ENCODE data around the gene SHMT1.
"Not testable (repeated sequence)": the region's sequence is repeated elsewhere in the genome, so short reads cannot be mapped to it uniquely, and the experiment has no call there.

SHMT1 gene

GRCh38 chr17:18379246-18380146 is 16.1 kb upstream of the SHMT1 start:
- Histone ChIP-seq H3K27me3 (peaks cover 53% of the 10 kb centered on the region), H3K27ac (no peak overlapping the region), H3K36me3 (no peaks in the 10 kb centered on the region), H3K9me3 (no peaks in the 10 kb centered on the region), H3K4me1 (ENCODE audit: control insufficient read depth in 1 of 2, insufficient read depth in 1 of 2, low read depth in 1 of 2, low read length in 1 of 2) (peaks cover 12 to 17% of the 10 kb centered on the region in 2 experiments), H3K4me3 (ENCODE audit: low read depth in 1 of 2, low read length in 1 of 2) (no peak overlapping the region)
- no peak for TF ChIP-seq CTCF (IDR thresholded peaks at IDR 0.05)

GRCh38 chr17:18378614-18379013 is 15.3 kb upstream of the SHMT1 start:
- Histone ChIP-seq H3K4me1 (ENCODE audit: control insufficient read depth in 1 of 2, insufficient read depth in 1 of 2, low read depth in 1 of 2, low read length in 1 of 2) (peaks cover 12 to 17% of the 10 kb centered on the region in 2 experiments), H3K27me3 (peaks cover 44% of the 10 kb centered on the region)
- H3K4me3 ChIP-seq (ENCODE audit: low read depth in 1 of 2, low read length in 1 of 2); H3K36me3 ChIP-seq; H3K27ac ChIP-seq; H3K9me3 ChIP-seq: not testable (repeated sequence)

- Histone ChIP-seq H3K9me3 (no peaks in the 10 kb centered on the region), H3K27ac (no peak overlapping the region), H3K27me3 (peaks cover 40% of the 10 kb centered on the region), H3K4me3 (ENCODE audit: low read depth in 1 of 2, low read length in 1 of 2) (no peak overlapping the region), H3K36me3 (no peaks in the 10 kb centered on the region), H3K4me1 (ENCODE audit: control insufficient read depth in 1 of 2, insufficient read depth in 1 of 2, low read depth in 1 of 2, low read length in 1 of 2) (peaks cover 12 to 17% of the 10 kb centered on the region in 2 experiments)
- TF ChIP-seq CTCF (IDR thresholded peaks at IDR 0.05): no peak
Observed at GRCh38 chr17:18378205-18378505, 14.8 kb upstream of the SHMT1 start.

GRCh38 chr17:18377437-18378204 is 14.3 kb upstream of the SHMT1 start, which contains the start of gene EVPLL:
Gene EVPLL, plus strand, starts transcription at chr17:18377778. Its CDS starts 3,160 bp downstream, at chr17:18380938.
- H3K27me3 ChIP-seq: peaks cover 35% of the 10 kb centered on the region
- H3K27ac ChIP-seq: peak within 1 kb of the TSS; percentile 49
- no peaks in the 10 kb centered on the region for H3K36me3 ChIP-seq
- no peaks in the 10 kb centered on the region for H3K9me3 ChIP-seq
- peaks cover 12 to 17% of the 10 kb centered on the region in 2 experiments for H3K4me1 ChIP-seq (ENCODE audit: control insufficient read depth in 1 of 2, insufficient read depth in 1 of 2, low read depth in 1 of 2, low read length in 1 of 2)
- peak within 1 kb of the TSS; percentile 12 to 27 for H3K4me3 ChIP-seq (ENCODE audit: low read depth in 1 of 2, low read length in 1 of 2)
- no peak for TF ChIP-seq CTCF (IDR thresholded peaks at IDR 0.05)

- H3K4me3 ChIP-seq (ENCODE audit: low read depth in 1 of 2, low read length in 1 of 2): no peak overlapping the region
- no peak for TF ChIP-seq CTCF (IDR thresholded peaks at IDR 0.05)
- no peaks in the 10 kb centered on the region for H3K36me3 ChIP-seq
- peaks cover 17% of the 10 kb centered on the region for H3K27me3 ChIP-seq
- H3K27ac ChIP-seq: no peak overlapping the region
- H3K9me3 ChIP-seq: no peaks in the 10 kb centered on the region
- H3K4me1 ChIP-seq (ENCODE audit: control insufficient read depth in 1 of 2, insufficient read depth in 1 of 2, low read depth in 1 of 2, low read length in 1 of 2): peaks cover 12 to 17% of the 10 kb centered on the region in 2 experiments
Observed at GRCh38 chr17:18374216-18374615, 10.9 kb upstream of the SHMT1 start.

GRCh38 chr17:18373181-18373580 is 9.8 kb upstream of the SHMT1 start:
- not testable (repeated sequence) for H3K36me3 ChIP-seq; H3K9me3 ChIP-seq; H3K27ac ChIP-seq; H3K4me3 ChIP-seq (ENCODE audit: low read depth in 1 of 2, low read length in 1 of 2)
- Histone ChIP-seq H3K27me3 (peaks cover 17% of the 10 kb centered on the region), H3K4me1 (ENCODE audit: control insufficient read depth in 1 of 2, insufficient read depth in 1 of 2, low read depth in 1 of 2, low read length in 1 of 2) (peaks cover 12 to 16% of the 10 kb centered on the region in 2 experiments)

Measured in neutrophil (primary cell).